Ectodermal cell (in vitro differentiated cells): Measurements from ENCODE around the gene TNS3.
"Not testable (repeated sequence)": the region's sequence is repeated elsewhere in the genome, so short reads cannot be mapped to it uniquely, and the experiment has no call there.

Experiments
- H3K27ac ChIP-seq: 2 replicates; pipeline ENCODE4 v1.7.0; 2013; ENCODE audit warnings: mild to moderate bottlenecking, low read depth, low read length; ENCODE audit not compliant: insufficient read depth, poor library complexity, severe bottlenecking
- H3K27me3 ChIP-seq: 2 replicates; pipeline ENCODE4 v1.7.0; 2013; ENCODE audit warnings: mild to moderate bottlenecking, low read length; ENCODE audit not compliant: insufficient read depth, control insufficient read depth, poor library complexity, severe bottlenecking
- H3K36me3 ChIP-seq: one replicate; pipeline ENCODE4 v1.7.0; 2013; ENCODE audit warnings: low read length; ENCODE audit not compliant: control insufficient read depth, insufficient read depth
- H3K4me1 ChIP-seq: one replicate; pipeline ENCODE4 v1.7.0; 2013; ENCODE audit warnings: low read length; ENCODE audit not compliant: control insufficient read depth, insufficient read depth
- H3K4me3 ChIP-seq: 2 replicates; pipeline ENCODE4 v1.7.0; 2013; ENCODE audit warnings: low read depth, low read length, control low read depth; ENCODE audit not compliant: insufficient read depth
- H3K9me3 ChIP-seq: 2 replicates; pipeline ENCODE4 v1.7.0; 2013; ENCODE audit warnings: mild to moderate bottlenecking, low read length, moderate library complexity; ENCODE audit not compliant: control insufficient read depth
- WGBS, 2 experiments: methylation state at CpG; one replicate each; pipeline ENCODE4 v1.1.7; 2013; ENCODE audit warnings: missing lambda C conversion rate in 2 of 2; 5-methylcytosine and 5-hydroxymethylcytosine counted together

The TNS3 gene

DNA sequence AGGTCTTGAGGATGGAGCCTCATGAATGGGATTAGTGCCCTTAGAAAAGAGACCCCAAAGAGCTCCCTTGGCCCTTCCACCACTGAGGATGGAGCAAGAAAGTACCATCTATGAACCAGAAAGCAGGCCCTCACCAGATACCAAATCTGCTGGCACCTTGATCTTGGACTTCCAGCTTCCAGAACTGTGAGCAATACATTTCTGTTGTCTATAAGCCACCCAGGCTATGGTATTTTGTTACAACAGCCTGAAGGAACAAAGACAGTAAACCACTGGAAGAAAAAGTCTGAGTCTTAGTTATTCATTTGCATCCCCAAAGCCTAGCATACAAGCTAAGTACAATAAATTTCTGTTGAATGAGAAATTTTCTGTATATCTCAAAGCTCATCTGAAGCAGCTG, 37.9 kb upstream of the TNS3 start:
- Histone ChIP-seq H3K9me3 (no peaks in the 10 kb centered on the region), H3K36me3 (no peaks in the 10 kb centered on the region), H3K27me3 (no peaks in the 10 kb centered on the region), H3K27ac (no peak overlapping the region), H3K4me3 (no peak overlapping the region), H3K4me1 (peaks cover 8% of the 10 kb centered on the region)

DNA sequence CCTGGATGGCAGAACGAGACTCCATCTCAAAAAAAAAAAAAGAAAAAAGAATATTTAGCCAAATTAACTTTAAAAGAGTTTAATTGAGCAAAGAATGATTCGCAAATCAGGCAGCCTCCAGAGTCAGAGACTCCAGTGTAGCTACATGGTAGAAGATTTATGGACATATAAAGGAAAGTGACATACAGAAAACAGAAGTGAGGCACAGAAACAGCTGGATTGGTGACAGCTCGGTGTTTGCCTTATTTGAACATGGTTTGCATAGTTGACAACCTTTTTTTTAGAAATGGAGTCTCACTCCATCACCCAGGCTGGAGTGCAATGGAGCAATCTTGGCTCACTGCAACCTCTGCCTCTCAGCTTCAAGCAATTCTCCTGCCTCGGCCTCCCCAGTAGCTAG, 35.2 kb upstream of the TNS3 start:
- Histone ChIP-seq H3K4me3 (no peak overlapping the region), H3K36me3 (no peaks in the 10 kb centered on the region), H3K27ac (no peak overlapping the region), H3K4me1 (no peaks in the 10 kb centered on the region), H3K27me3 (no peaks in the 10 kb centered on the region), H3K9me3 (no peaks in the 10 kb centered on the region)
- WGBS, 2 experiments = 90 to 95% methylated on average over 3 to 4 of the region's 4 CpGs

DNA sequence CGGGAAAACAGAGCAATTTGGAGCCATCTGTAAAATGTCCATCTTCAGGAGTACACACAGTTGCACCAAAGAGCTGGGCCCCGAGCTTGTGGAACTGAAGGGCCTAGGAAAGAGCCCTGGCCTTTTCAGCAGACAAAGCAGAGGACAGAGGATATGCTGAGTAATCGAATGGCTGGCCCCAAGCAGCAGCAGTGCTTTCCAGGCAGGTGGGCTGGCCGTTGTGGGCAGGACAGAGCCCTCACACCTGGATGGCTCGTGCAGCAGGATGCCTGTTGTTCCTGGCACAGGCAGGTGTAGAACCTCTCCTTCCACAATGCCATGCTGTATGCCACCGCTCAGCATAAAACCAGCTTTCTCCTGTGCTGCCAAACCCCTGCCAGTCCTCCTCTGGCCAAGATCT, 32.5 kb upstream of the TNS3 start:
- Histone ChIP-seq H3K36me3 (no peaks in the 10 kb centered on the region), H3K4me1 (no peaks in the 10 kb centered on the region), H3K27me3 (no peaks in the 10 kb centered on the region), H3K4me3 (no peak overlapping the region), H3K27ac (no peak overlapping the region), H3K9me3 (no peaks in the 10 kb centered on the region)
- WGBS, 2 experiments = 79 to 83% methylated on average over 6 of the region's 6 CpGs

- 91 to 92% methylated on average over 10 of the region's 10 CpGs for WGBS, 2 experiments
- no peaks in the 10 kb centered on the region for H3K4me1 ChIP-seq
- H3K36me3 ChIP-seq = no peaks in the 10 kb centered on the region
- no peak overlapping the region for H3K27ac ChIP-seq
- H3K9me3 ChIP-seq = no peaks in the 10 kb centered on the region
- H3K27me3 ChIP-seq = no peaks in the 10 kb centered on the region
- H3K4me3 ChIP-seq = no peak overlapping the region
These were observed 29.2 kb upstream of the TNS3 start for GRCh38 chr7:47611045-47611511.

DNA sequence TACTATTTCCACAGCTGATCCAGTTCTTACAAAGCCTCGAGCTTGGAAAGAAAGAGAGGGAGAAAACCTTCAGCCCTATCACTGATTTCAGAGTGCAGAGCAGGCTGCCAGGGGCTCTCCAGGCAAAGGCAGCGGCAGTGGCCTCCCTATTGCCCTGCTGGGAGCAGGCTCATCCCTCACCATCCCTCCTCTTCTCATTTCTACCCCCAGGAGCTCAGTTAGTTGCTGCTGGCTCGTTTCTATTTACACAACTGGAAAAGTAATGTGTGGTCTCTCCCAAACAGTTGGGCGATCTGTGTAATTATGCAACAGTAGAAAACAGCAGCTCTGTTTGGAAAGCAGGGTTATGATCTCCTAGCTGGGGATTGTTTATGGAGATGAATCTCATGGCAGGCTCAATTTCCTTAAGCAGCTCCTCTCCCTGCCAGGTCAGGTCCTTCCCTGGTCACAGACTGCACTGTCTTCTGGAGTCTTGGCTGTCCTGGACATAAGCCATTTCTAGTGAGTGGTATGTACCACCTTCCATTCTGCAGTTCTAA, 28.7 kb upstream of the TNS3 start:
- H3K9me3 ChIP-seq = no peaks in the 10 kb centered on the region
- H3K27me3 ChIP-seq = no peaks in the 10 kb centered on the region
- no peak overlapping the region for H3K4me3 ChIP-seq
- no peak overlapping the region for H3K27ac ChIP-seq
- no peaks in the 10 kb centered on the region for H3K4me1 ChIP-seq
- 71 to 87% methylated on average over 4 of the region's 4 CpGs for WGBS, 2 experiments
- H3K36me3 ChIP-seq = no peaks in the 10 kb centered on the region

- Histone ChIP-seq H3K27me3 (no peaks in the 10 kb centered on the region), H3K4me3 (no peak overlapping the region), H3K27ac (no peak overlapping the region), H3K36me3 (no peaks in the 10 kb centered on the region), H3K9me3 (no peaks in the 10 kb centered on the region), H3K4me1 (no peaks in the 10 kb centered on the region)
- 86 to 92% methylated on average over 16 of the region's 16 CpGs for WGBS, 2 experiments
These were observed 28.0 kb upstream of the TNS3 start for GRCh38 chr7:47609803-47610452.

DNA sequence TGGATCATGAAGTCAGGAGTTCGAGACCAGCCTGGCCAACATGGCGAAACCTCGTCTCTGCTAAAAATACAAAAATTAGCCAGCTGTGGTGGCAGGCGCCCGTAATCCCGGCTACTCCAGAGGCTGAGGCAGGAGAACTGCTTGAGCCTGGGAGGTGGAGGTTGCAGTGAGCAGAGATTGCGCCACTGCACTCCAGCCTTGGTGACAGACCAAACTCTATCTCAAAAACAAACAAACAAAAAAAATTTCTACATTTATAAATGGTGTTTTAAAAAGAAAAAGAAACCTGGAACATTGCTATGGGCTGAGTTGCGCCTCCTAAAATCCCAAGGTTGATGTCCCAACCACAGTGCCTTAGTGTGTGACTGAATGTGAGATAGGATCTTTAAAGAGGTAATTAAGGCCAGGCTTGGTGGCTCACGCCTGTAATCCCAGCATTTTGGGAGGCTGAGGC, 24.7 kb upstream of the TNS3 start:
- not testable (repeated sequence) for H3K9me3 ChIP-seq, H3K27ac ChIP-seq, H3K4me3 ChIP-seq, H3K27me3 ChIP-seq, H3K36me3 ChIP-seq, H3K4me1 ChIP-seq
- WGBS, 2 experiments = 91 to 94% methylated on average over 8 to 9 of the region's 9 CpGs

DNA sequence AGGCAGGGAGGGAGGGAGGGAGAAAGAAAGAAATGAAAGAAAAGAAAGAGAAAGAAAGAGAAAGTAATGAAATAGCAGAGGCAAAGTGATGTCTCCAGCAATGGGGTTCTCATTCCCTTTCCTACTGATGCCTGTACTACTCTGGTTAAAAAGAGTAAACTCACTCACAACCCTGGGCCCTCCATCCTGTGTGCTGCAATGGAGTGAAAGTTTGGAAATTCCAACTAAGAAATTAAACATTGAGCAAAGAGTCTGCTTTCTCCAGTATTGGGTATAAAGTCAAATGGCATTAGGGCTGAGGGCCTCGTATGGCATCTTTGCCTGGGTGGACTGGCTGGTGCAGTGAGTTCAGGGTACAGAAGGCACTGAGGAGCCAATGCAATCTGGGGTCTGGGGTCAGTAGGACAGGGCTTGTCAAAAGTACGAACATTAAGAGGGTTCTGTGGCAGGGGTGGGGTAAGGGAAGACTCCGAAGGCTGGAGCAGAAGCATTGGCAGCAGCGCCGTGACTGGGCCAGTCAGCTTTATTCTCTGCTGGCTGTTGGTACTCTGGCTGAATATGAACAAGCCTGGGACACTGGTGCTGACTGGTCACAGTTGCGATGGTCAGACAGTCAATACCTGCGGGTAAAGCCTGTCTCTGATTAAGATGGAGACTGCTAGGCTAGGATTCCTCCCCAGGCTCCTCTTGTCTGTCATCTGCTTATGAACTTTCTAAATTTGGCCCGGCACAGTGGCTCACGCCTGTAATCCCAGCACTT, 24.1 kb upstream of the TNS3 start:
- Histone ChIP-seq H3K27ac (no peak overlapping the region), H3K9me3 (no peaks in the 10 kb centered on the region), H3K4me1 (no peaks in the 10 kb centered on the region), H3K4me3 (no peak overlapping the region), H3K27me3 (no peaks in the 10 kb centered on the region), H3K36me3 (no peaks in the 10 kb centered on the region)
- 92 to 95% methylated on average over 9 of the region's 9 CpGs for WGBS, 2 experiments

- Histone ChIP-seq H3K27ac (no peak overlapping the region), H3K4me1 (no peaks in the 10 kb centered on the region)
- WGBS, 2 experiments = 88 to 94% methylated on average over 3 of the region's 3 CpGs
These were observed 22.6 kb upstream of the TNS3 start for GRCh38 chr7:47604496-47604890.

GRCh38 chr7:47603514-47604255, 21.8 kb upstream of the TNS3 start:
- H3K36me3 ChIP-seq, H3K27ac ChIP-seq, H3K9me3 ChIP-seq, H3K27me3 ChIP-seq, H3K4me3 ChIP-seq, H3K4me1 ChIP-seq: not testable (repeated sequence)
- WGBS, 2 experiments = 95% methylated on average over 13 of the region's 13 CpGs

More at GRCh38 chr7:47604496-47604890, 22.6 kb upstream of the TNS3 start:
- H3K4me3 ChIP-seq = no peak overlapping the region
- no peaks in the 10 kb centered on the region for H3K36me3 ChIP-seq
- H3K9me3 ChIP-seq = no peaks in the 10 kb centered on the region
- H3K27me3 ChIP-seq = no peaks in the 10 kb centered on the region
